ENCODE data around the gene GOLGA8K. TPM values are rescaled to one million over a fixed set of nuclear protein-coding genes. Genes with fewer than 3 reads are reported as not detected.
"Not testable (repeated sequence)": the region's sequence is repeated elsewhere in the genome, so short reads cannot be mapped to it uniquely, and the experiment has no call there.

The GOLGA8K gene
- total and polyA plus RNA-seq, 12 donors: 0.12 to 1.00 (median 0.49) TPM; not detected in 4

DNA sequence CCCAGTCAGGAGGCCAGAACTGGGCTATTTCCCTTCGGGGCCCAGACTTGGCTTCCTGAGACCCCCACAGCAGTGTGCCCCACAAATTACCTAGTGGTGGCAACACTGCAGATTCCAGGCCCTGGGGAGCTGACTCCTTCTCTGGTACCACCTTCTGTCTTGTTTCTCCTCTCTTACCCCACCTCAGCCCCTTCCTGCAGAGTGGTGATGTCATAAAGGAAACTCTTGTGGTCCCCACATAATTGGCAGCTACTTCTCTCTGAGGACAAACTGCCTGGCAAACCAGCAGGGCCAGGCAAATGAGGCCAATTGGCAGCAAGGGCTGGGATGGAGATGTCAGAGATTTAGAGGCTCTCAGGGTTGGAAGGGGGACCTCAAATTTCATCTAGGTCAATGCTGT lies 44.6 kb downstream of the GOLGA8K start:
- H3K9me3 ChIP-seq; H3K27me3 ChIP-seq; H3K4me3 ChIP-seq; DNase-seq; H3K36me3 ChIP-seq; H3K4me1 ChIP-seq; ATAC-seq; H3K27ac ChIP-seq; intact Hi-C loops (cut with DNase I): not testable (repeated sequence)
- WGBS, 2 donors: 67% methylated on average over 1 of the region's 1 CpG; no CpG with 5 or more reads in 1 of the 2 donors

DNA sequence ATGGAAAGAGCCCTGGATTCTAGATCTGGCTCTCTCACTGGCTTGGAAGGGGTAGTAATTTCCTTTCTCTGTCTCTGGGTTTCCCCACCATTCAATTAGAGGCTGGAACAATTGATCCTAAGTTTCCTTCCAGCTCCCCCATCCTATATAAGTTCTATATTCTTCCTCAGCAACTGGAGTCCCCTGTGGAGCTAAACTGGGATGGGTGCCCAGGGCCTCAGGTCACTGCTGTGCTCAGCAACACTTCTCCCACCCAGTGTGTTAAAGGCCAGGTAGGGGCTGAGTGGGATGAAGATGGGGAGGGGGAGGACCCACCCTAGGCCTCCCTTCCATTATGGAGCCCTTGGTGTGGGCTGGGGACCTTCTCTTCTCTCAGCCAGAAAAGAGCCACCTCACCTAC lies 46.2 kb downstream of the GOLGA8K start:
- H3K4me3 ChIP-seq; intact Hi-C loops (cut with DNase I); DNase-seq; H3K9me3 ChIP-seq; ATAC-seq; H3K27ac ChIP-seq; H3K4me1 ChIP-seq; H3K36me3 ChIP-seq; H3K27me3 ChIP-seq: not testable (repeated sequence)

DNA sequence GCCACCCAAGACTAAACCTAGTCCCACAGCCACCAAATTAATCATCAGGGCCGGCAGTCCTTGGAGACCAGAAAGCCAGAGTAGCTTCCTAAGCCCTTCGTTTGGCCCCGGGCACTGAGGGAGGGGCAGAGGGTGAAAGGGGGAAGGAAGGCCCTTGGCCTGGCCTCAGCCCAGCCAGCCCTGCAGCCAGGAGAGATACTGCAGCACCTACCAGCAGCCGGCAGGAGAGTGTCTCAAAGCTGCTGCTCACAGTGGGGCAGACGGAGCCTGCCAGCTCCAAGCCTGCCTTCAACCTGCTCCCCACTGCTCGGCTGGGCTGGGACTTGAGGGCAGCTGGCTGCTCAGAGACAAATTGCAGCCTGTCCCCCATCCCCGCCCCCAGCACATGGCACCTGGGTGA lies 50.3 kb downstream of the GOLGA8K start:
- intact Hi-C loops (cut with DNase I); H3K9me3 ChIP-seq; H3K27ac ChIP-seq; H3K27me3 ChIP-seq; H3K4me1 ChIP-seq; H3K4me3 ChIP-seq; DNase-seq; H3K36me3 ChIP-seq: not testable (repeated sequence)
- WGBS, 2 donors: no CpG with 5 or more reads among the region's 7 CpGs
- peak in 4 of 8 donors; percentile 27 to 59 (median 50) for ATAC-seq

DNA sequence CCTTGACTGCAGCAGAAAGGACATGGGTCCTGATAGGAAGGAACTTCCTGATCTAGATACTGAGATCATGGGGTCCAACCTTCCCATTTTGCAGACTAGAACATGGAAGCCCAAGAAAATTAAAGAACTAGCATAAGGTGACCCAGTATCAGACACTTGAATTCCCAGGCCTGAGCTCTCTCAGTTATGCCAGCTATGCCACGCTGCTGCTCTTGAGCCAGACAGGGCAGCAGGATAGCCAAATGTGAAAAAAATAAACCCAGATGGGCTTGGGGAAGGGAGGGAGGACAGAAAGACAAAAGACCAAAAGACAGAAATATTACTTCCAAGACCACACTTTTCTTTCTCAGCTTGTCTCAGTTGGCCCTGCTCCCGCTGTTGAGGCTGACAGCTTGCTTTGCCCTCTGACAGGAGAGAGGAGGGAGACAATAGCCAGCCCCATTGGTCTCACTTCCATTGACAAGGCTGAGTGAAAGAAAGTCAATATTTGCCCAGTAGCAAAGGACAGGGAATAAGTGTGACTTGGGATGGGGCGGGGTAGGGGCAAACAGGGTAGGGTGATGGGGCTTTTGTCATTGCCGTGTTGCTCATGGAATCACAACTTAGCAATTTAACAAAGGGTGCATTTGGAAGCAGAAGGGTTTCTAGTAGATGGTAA lies 52.4 kb downstream of the GOLGA8K start:
- H3K27me3 ChIP-seq; H3K27ac ChIP-seq; DNase-seq; H3K36me3 ChIP-seq; H3K4me1 ChIP-seq; ATAC-seq; H3K4me3 ChIP-seq; H3K9me3 ChIP-seq; intact Hi-C loops (cut with DNase I): not testable (repeated sequence)
- 76% methylated on average over 2 of the region's 4 CpGs; no CpG with 5 or more reads in 1 of the 2 donors for WGBS, 2 donors

DNA sequence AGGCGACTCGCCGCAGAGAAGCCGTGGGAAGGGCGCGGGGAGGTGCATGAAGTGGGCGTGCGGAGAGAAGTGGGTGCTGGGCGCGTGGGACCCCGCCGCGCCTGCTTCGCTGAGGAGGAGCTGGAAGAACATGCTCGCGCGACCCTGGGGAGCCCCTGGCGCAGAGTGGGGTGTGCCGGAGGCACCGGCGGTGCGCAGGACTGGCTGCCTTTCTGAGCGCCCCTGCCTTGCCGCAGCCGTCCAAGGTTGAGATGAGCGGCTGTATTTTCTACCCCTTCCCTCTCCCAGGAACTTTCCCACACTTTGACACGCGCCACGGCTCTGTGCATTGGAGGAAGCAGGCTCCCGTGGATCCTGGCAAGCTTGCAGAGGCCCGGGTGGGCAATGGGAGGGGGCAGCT lies 56.1 kb downstream of the GOLGA8K start:
- H3K9me3 ChIP-seq; intact Hi-C loops (cut with DNase I); DNase-seq; H3K27me3 ChIP-seq; H3K27ac ChIP-seq; H3K36me3 ChIP-seq; H3K4me3 ChIP-seq; H3K4me1 ChIP-seq: not testable (repeated sequence)
- peak in 1 of 8 donors; percentile 54 for ATAC-seq
- 2 to 6% methylated on average over 7 to 16 of the region's 31 CpGs for WGBS, 2 donors

DNA sequence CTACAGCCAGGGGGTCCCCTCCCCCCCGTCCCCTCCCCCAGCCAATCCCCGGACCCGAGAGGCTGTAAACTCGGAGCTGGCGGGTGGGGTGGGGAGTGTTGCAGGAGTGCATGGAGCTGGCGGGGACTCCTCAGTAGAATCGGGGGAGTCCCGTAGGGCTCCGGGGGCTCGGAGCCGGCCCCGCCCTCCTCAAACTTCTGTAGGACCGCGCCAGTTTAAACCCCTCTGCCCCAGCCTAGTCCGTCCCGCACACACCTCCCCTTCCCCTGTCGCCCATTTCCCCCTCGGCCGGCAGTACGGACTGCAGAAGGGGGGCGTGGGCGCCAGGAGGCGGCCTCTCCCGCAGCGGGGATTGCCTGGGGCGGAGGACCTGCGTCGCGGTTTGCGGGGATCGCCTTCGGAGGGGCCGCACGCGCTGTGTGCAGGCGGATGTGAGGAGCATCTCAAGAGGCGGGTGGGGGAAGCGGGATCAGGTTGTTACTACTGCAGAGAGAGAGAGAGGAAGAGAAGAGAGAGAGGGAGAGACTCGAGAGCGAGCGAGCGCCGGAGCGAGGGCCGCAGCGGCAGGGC lies 57.0 kb downstream of the GOLGA8K start:
- WGBS, 2 donors: 0 to 1% methylated on average over 5 to 13 of the region's 46 CpGs
- H3K9me3 ChIP-seq; H3K36me3 ChIP-seq; intact Hi-C loops (cut with DNase I); H3K27me3 ChIP-seq; H3K27ac ChIP-seq; H3K4me1 ChIP-seq; H3K4me3 ChIP-seq; DNase-seq: not testable (repeated sequence)
- peak in 1 of 8 donors; percentile 25 for ATAC-seq

DNA sequence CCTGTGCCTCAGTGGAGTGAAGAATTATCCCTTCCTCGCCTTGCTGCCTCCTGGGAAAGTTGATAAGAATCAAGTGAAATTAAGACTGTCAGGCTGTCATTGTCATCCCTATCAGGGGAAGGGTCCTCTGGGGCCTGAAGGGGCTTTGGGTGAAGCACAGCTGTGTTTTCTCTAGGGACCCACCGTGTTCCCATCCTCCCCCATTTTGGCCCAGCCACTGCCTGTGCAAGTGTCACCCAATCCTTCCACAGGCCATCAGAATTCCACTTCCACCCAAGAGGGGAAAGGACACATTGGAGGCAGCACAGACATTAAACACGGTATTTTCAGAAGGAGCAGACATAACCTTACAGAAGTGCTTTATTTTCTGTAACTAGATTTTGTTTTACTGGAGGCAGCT lies 59.2 kb downstream of the GOLGA8K start:
- H3K9me3 ChIP-seq; H3K4me1 ChIP-seq; H3K27ac ChIP-seq; DNase-seq; H3K27me3 ChIP-seq; H3K4me3 ChIP-seq; intact Hi-C loops (cut with DNase I); H3K36me3 ChIP-seq; ATAC-seq: not testable (repeated sequence)
- WGBS, 2 donors: 50 to 61% methylated on average over 1 of the region's 3 CpGs

Other genes with a start within 250 kb of the GOLGA8K start
- 1 to 10 TPM in 4 of 10 donors, under 1 TPM in 5, not detected in 1; 0.39 to 4.8 (median 0.72) TPM for gene GOLGA8O, start 52.3 kb upstream of the GOLGA8K start, total RNA-seq
- 1 to 10 TPM in 1 of 2 donors, under 1 TPM in 1; 0.14 to 1.1 TPM for gene GOLGA8O, start 52.3 kb upstream of the GOLGA8K start, polyA plus RNA-seq
- gene GOLGA8N, start 190.2 kb upstream of the GOLGA8K start, total RNA-seq: 1 to 10 TPM; 4.2 to 9.8 (median 7.1) TPM
- gene GOLGA8N, start 190.2 kb upstream of the GOLGA8K start, polyA plus RNA-seq: 10 to 100 TPM in 1 of 2 donors, 1 to 10 TPM in 1; 1.9 to 30.2 TPM
- gene ARHGAP11A, start 212.2 kb upstream of the GOLGA8K start, total RNA-seq: 10 to 100 TPM in 1 of 10 donors, 1 to 10 TPM in 8, under 1 TPM in 1; 0.64 to 10.6 (median 2.8) TPM
- gene ARHGAP11A, start 212.2 kb upstream of the GOLGA8K start, polyA plus RNA-seq: 1 to 10 TPM in 1 of 2 donors, under 1 TPM in 1; 0.30 to 1.9 TPM
- gene SCG5, start 238.4 kb upstream of the GOLGA8K start, total RNA-seq: 1 to 10 TPM in 1 of 10 donors, under 1 TPM in 4, not detected in 5; 0.23 to 1.1 (median 0.36) TPM
- under 1 TPM in 1 of 2 donors, not detected in 1; 0.65 TPM for gene SCG5, start 238.4 kb upstream of the GOLGA8K start, polyA plus RNA-seq

All from heart right ventricle (tissue), 16 donors.